GM13977 (cell line): Measurements from ENCODE around the gene ADCY4.
"Not testable (repeated sequence)": the region's sequence is repeated elsewhere in the genome, so short reads cannot be mapped to it uniquely, and the experiment has no call there.

Source experiments
- DNase-seq: peaks from one replicate; pipeline ENCODE4 v3.0.0; 2012; ENCODE audit warnings: low spot score
- in situ Hi-C: fragments of 300-500 bp; cut with MboI; formaldehyde crosslinking; loops from one replicate; pipeline ENCODE4 v1.12.0; 2022; ENCODE audit warnings: low sequenced_read_pairs, low pct_unique_long_range_greater_than_20kb, mixed read lengths, inconsistent platforms; ENCODE audit not compliant: unreplicated experiment
- TF ChIP-seq, protein P1 (sequence below): IDR thresholded peaks from 2 replicates; pipeline ENCODE4 v1.5.1; 2012; ENCODE audit warnings: mild to moderate bottlenecking, control low read depth; ENCODE audit not compliant: insufficient read depth; ENCODE audit errors: extremely low read depth, missing control alignments

Gene ADCY4

GRCh38 chr14:24330973-24331674 is 3.7 kb downstream of the ADCY4 start:
- TF ChIP-seq, protein P1, sequence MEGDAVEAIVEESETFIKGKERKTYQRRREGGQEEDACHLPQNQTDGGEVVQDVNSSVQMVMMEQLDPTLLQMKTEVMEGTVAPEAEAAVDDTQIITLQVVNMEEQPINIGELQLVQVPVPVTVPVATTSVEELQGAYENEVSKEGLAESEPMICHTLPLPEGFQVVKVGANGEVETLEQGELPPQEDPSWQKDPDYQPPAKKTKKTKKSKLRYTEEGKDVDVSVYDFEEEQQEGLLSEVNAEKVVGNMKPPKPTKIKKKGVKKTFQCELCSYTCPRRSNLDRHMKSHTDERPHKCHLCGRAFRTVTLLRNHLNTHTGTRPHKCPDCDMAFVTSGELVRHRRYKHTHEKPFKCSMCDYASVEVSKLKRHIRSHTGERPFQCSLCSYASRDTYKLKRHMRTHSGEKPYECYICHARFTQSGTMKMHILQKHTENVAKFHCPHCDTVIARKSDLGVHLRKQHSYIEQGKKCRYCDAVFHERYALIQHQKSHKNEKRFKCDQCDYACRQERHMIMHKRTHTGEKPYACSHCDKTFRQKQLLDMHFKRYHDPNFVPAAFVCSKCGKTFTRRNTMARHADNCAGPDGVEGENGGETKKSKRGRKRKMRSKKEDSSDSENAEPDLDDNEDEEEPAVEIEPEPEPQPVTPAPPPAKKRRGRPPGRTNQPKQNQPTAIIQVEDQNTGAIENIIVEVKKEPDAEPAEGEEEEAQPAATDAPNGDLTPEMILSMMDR: no peak
- in situ Hi-C loops: loop anchor here (5.0 to 25.0 kb wide), 2 partner anchors 106 to 331 kb away; no protein-coding TSS in a partner anchor
- DNase-seq: no peak

DNA sequence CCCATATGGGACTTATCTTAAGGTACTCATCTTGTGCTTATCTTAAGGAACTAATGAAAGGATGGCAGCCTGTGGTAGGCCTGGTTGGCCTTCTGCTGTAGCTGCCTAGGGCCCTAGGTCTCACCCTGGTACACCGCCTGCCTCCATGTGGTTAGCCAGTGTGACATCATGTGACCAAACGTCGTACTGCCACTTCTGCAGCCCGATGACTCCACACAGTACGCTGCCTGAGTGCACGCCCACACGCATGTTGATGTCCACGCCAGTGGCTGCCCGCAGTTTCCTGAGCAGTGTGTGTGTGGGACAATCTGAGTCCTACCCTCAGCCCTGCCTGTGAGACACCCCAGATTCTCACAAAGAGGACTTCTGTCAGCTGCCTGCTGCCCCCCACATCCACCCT is 5.1 kb downstream of the ADCY4 start:
- TF ChIP-seq, protein P1: no peak
- in situ Hi-C loops: loop anchor here (5.0 to 25.0 kb wide), 2 partner anchors 108 to 333 kb away; no protein-coding TSS in a partner anchor
- DNase-seq: no peak

- in situ Hi-C loops: loop anchor here (25.0 kb wide), 1 partner anchor 333 kb away; no protein-coding TSS in a partner anchor
- TF ChIP-seq, protein P1: no peak
- no peak for DNase-seq
Measured at GRCh38 chr14:24329073-24329663, 5.7 kb downstream of the ADCY4 start.

DNA sequence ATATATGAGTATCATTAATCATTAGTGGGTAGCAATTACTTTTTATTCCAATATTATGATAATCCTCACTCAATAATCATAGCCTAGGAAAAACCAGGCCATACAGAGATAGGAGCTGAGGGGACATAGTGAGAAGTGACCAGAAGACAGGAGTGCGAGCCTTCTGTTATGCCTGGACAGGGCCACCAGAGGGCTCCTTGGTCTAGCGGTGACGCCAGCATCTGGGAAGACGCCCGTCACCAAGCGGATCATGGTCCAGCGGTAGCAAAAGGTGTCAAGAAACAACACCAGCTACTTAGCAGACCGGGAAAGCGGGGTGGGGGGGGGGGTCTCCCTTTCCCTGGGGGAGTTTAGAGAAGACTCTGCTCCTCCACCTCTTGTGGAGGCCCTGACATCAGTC is 7.0 kb downstream of the ADCY4 start:
- not testable (repeated sequence) for DNase-seq
- TF ChIP-seq, protein P1: peak; percentile 57
- in situ Hi-C loops: loop anchor here (25.0 kb wide), 1 partner anchor 334 kb away; no protein-coding TSS in a partner anchor

- no peak for DNase-seq
- TF ChIP-seq, protein P1: no peak
- in situ Hi-C loops: loop anchor here (25.0 kb wide), 1 partner anchor 335 kb away; no protein-coding TSS in a partner anchor
Measured at GRCh38 chr14:24327303-24327702, 7.6 kb downstream of the ADCY4 start.

DNA sequence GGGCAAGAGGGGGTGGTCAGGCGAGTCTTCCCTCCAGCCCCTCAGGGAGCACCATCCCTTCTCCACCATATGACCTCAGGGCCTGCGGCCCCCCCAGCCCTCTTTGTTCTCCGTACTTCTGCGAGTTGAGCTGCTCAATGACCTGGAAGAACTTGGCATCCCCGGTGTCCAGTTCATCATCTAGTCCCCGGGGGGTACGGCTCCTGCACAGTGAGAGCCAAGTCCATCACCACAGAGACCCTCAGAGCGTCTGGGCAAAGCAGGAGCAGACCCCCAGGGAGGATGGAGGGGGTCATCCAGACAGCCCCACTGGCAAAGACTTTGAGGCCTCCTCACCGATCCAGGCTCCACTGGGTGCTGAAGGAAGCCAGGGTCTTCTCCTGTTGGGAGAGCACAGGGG is 8.9 kb downstream of the ADCY4 start:
- in situ Hi-C loops: loop anchor here (25.0 kb wide), 1 partner anchor 336 kb away; no protein-coding TSS in a partner anchor
- TF ChIP-seq, protein P1: no peak
- DNase-seq: no peak
